GM06990 (cell line): ENCODE results near the gene CLECL1.
A peak's percentile ranks its signal among the peaks of the same experiment; 100 is the strongest.

Experiments used
- DNase-seq: peaks from one replicate; pipeline ENCODE4 v3.0.0-alpha.2; 2011; ENCODE audit not compliant: insufficient read length; ENCODE audit errors: extremely low read depth
- H3K27me3 ChIP-seq: replicated peaks from 2 replicates; pipeline ENCODE4 v1.6.0; 2011; ENCODE audit warnings: low read length; ENCODE audit not compliant: control insufficient read depth, insufficient read depth
- H3K36me3 ChIP-seq: 2 replicates; pipeline ENCODE4 v1.5.1; 2011; ENCODE audit warnings: low read length; ENCODE audit not compliant: control insufficient read depth, insufficient read depth
- H3K4me3 ChIP-seq: replicated peaks from 2 replicates; pipeline ENCODE4 v1.5.1; 2011; ENCODE audit warnings: low read depth, mild to moderate bottlenecking, control low read depth, low read length
- CTCF ChIP-seq: IDR thresholded peaks from 2 replicates; pipeline ENCODE4 v1.5.1; 2011; ENCODE audit warnings: low read length, control low read depth, mild to moderate bottlenecking, inconsistent platforms; ENCODE audit not compliant: insufficient read depth, poor library complexity, severe bottlenecking

Gene CLECL1

GRCh38 chr12:9759694-9760093 is 26.8 kb upstream of the CLECL1 start:
- Histone ChIP-seq H3K27me3 (no peaks in the 10 kb centered on the region), H3K4me3 (peak overlapping the region; percentile 71), H3K36me3 (peaks cover 3% of the 10 kb centered on the region)
- no peak for DNase-seq
- TF ChIP-seq CTCF: no peak

GRCh38 chr12:9758119-9758518 is 25.2 kb upstream of the CLECL1 start:
- TF ChIP-seq CTCF: no peak
- Histone ChIP-seq H3K27me3 (no peaks in the 10 kb centered on the region), H3K36me3 (peaks cover 3% of the 10 kb centered on the region), H3K4me3 (peak overlapping the region; percentile 71)
- DNase-seq: no peak

GRCh38 chr12:9757433-9758025 is 24.6 kb upstream of the CLECL1 start:
- Histone ChIP-seq H3K27me3 (no peaks in the 10 kb centered on the region), H3K36me3 (peaks cover 3% of the 10 kb centered on the region), H3K4me3 (peak overlapping the region; percentile 2; the same call in 1 of the 2 replicates)
- no peak for DNase-seq
- no peak for TF ChIP-seq CTCF

- TF ChIP-seq CTCF: no peak
- Histone ChIP-seq H3K27me3 (no peaks in the 10 kb centered on the region), H3K36me3 (peaks cover 3% of the 10 kb centered on the region), H3K4me3 (no peak overlapping the region)
- no peak for DNase-seq
Measured at GRCh38 chr12:9756706-9757105, 23.8 kb upstream of the CLECL1 start.

GRCh38 chr12:9756170-9756569 is 23.3 kb upstream of the CLECL1 start:
- H3K36me3 ChIP-seq: peaks cover 3% of the 10 kb centered on the region
- no peak for DNase-seq
- TF ChIP-seq CTCF: no peak
- H3K27me3 ChIP-seq: no peaks in the 10 kb centered on the region
- H3K4me3 ChIP-seq: no peak overlapping the region

GRCh38 chr12:9755567-9755966 is 22.7 kb upstream of the CLECL1 start:
- no peak for DNase-seq
- peaks cover 3% of the 10 kb centered on the region for H3K36me3 ChIP-seq
- no peaks in the 10 kb centered on the region for H3K27me3 ChIP-seq
- H3K4me3 ChIP-seq: no peak overlapping the region
- no peak for TF ChIP-seq CTCF
